SK-N-SH treated with all-trans-retinoic acid at 6 μM for 48 hours (cell line): Measurements from ENCODE around the gene MRGPRF.

Experiments
- ATAC-seq: fragments of 200-7000 bp; cut with Tn5 transposase; 3 replicates; pipeline ENCODE4 v1.9.1; 2020; ENCODE audit warnings: mild to moderate bottlenecking, moderate library complexity
- BACH2 ChIP-seq: fragments of 250-450 bp; sonication (Bioruptor Pico); IDR thresholded peaks from 2 replicates; pipeline ENCODE4 v1.9.0; 2021; ENCODE audit warnings: mild to moderate bottlenecking, borderline replicate concordance
- CSDC2 ChIP-seq: fragments of 250-450 bp; sonication (Bioruptor Pico); IDR thresholded peaks from 2 replicates; pipeline ENCODE4 v1.5.0; 2020; ENCODE audit warnings: mild to moderate bottlenecking, moderate library complexity
- ESRRG ChIP-seq: fragments of 250-450 bp; sonication (Bioruptor Pico); IDR thresholded peaks from 2 replicates; pipeline ENCODE4 v1.6.1; 2021; ENCODE audit warnings: mild to moderate bottlenecking
- GLIS3 ChIP-seq: fragments of 250-450 bp; sonication (Bioruptor Pico); IDR thresholded peaks from 2 replicates; pipeline ENCODE4 v1.5.0; 2020; ENCODE audit warnings: mild to moderate bottlenecking, moderate library complexity
- ISL1 ChIP-seq: fragments of 250-450 bp; sonication (Bioruptor Pico); IDR thresholded peaks from 2 replicates; pipeline ENCODE4 v2.1.2; 2022; ENCODE audit warnings: mild to moderate bottlenecking, moderate library complexity
- OSR1 ChIP-seq: fragments of 250-450 bp; sonication (Bioruptor Pico); IDR thresholded peaks from 2 replicates; pipeline ENCODE4 v1.8.0; 2022; ENCODE audit warnings: moderate library complexity, mild to moderate bottlenecking, inconsistent platforms
- PPARA ChIP-seq: fragments of 250-450 bp; sonication (Bioruptor Pico); IDR thresholded peaks from 2 replicates; pipeline ENCODE4 v1.5.0; 2020; ENCODE audit warnings: mild to moderate bottlenecking, borderline replicate concordance
- RARB ChIP-seq: fragments of 250-450 bp; sonication (Bioruptor Pico); IDR thresholded peaks from 2 replicates; pipeline ENCODE4 v1.8.0; 2021; ENCODE audit warnings: mild to moderate bottlenecking, moderate library complexity
- SNAI2 ChIP-seq: fragments of 250-450 bp; sonication (Bioruptor Pico); IDR thresholded peaks from 2 replicates; pipeline ENCODE4 v1.5.0; 2020; ENCODE audit warnings: mild to moderate bottlenecking, moderate library complexity
- TCF4 ChIP-seq: fragments of 250-450 bp; sonication (Bioruptor Pico); IDR thresholded peaks from 2 replicates; pipeline ENCODE4 v1.8.0; 2021; ENCODE audit warnings: mild to moderate bottlenecking, moderate library complexity, borderline replicate concordance
- ZC3H10 ChIP-seq: fragments of 250-450 bp; sonication (Bioruptor Pico); IDR thresholded peaks from 2 replicates; pipeline ENCODE4 v1.5.1; 2021; ENCODE audit warnings: mild to moderate bottlenecking, moderate library complexity
- ZFP3 ChIP-seq: fragments of 250-450 bp; sonication (Bioruptor Pico); IDR thresholded peaks from 2 replicates; pipeline ENCODE4 v1.5.0; 2020; ENCODE audit warnings: mild to moderate bottlenecking, moderate library complexity
- ZFP30 ChIP-seq: fragments of 450-650 bp; formaldehyde crosslinking; IDR thresholded peaks from 2 replicates; pipeline ENCODE4 v1.5.0; 2022; ENCODE audit warnings: mild to moderate bottlenecking, moderate library complexity
- ZNF565 ChIP-seq: fragments of 450-650 bp; formaldehyde crosslinking; conservative IDR thresholded peaks from 2 replicates; pipeline ENCODE4 v1.5.0; 2020; ENCODE audit warnings: low read depth, mild to moderate bottlenecking, moderate library complexity
- ZNF70 ChIP-seq: fragments of 450-650 bp; formaldehyde crosslinking; IDR thresholded peaks from 2 replicates; pipeline ENCODE4 v1.5.0; 2020; ENCODE audit warnings: mild to moderate bottlenecking, moderate library complexity
- ZNF8 ChIP-seq: fragments of 450-650 bp; formaldehyde crosslinking; IDR thresholded peaks from 2 replicates; pipeline ENCODE4 v1.5.0; 2020; ENCODE audit warnings: mild to moderate bottlenecking, moderate library complexity
- TF ChIP-seq, protein P1 (sequence below): fragments of 250-450 bp; sonication (Bioruptor Pico); IDR thresholded peaks from 2 replicates; pipeline ENCODE4 v1.5.1; 2020; ENCODE audit warnings: low read depth, mild to moderate bottlenecking, moderate library complexity
- TF ChIP-seq, protein P2 (sequence below): fragments of 250-450 bp; sonication (Bioruptor Pico); IDR thresholded peaks from 2 replicates; pipeline ENCODE4 v1.8.0; 2020; ENCODE audit warnings: mild to moderate bottlenecking, moderate library complexity, borderline replicate concordance
- TF ChIP-seq, protein P3 (sequence below): fragments of 250-450 bp; sonication (Bioruptor Pico); IDR thresholded peaks from 2 replicates; pipeline ENCODE4 v1.5.1; 2021; ENCODE audit warnings: mild to moderate bottlenecking, moderate library complexity
- TF ChIP-seq, protein P4 (sequence below): fragments of 250-450 bp; sonication (Bioruptor Pico); IDR thresholded peaks from 2 replicates; pipeline ENCODE4 v1.8.0; 2021; ENCODE audit warnings: low read depth, mild to moderate bottlenecking, moderate library complexity, borderline replicate concordance
- TF ChIP-seq, protein P5 (sequence below): fragments of 250-450 bp; sonication (Bioruptor Pico); IDR thresholded peaks from 2 replicates; pipeline ENCODE4 v1.5.0; 2020; ENCODE audit warnings: mild to moderate bottlenecking, moderate library complexity

MRGPRF gene

DNA sequence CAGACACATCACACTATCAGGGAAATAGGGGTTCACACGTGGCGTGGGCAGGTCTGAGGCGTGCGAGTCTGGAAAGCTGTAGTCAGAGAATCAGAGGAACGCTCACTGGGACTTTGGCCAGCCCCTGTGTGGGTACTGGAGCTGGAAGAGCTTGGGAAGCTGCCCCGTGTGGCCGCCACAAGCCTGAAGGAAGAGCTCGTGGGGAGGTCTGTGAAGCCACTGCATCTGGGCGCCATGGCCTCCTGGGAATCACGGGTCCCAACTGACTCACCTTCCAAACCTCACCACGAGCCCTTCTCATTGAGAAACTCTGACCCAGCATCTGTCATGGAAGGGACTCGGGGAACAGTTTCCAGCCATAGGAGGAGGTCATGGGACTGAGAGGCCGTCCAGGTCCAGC is 5.9 kb upstream of the MRGPRF start (continued):
- TF ChIP-seq, protein P1, sequence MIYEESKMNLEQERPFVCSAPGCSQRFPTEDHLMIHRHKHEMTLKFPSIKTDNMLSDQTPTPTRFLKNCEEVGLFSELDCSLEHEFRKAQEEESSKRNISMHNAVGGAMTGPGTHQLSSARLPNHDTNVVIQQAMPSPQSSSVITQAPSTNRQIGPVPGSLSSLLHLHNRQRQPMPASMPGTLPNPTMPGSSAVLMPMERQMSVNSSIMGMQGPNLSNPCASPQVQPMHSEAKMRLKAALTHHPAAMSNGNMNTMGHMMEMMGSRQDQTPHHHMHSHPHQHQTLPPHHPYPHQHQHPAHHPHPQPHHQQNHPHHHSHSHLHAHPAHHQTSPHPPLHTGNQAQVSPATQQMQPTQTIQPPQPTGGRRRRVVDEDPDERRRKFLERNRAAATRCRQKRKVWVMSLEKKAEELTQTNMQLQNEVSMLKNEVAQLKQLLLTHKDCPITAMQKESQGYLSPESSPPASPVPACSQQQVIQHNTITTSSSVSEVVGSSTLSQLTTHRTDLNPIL (CRISPR knock-in tag) = no peak
- TF ChIP-seq, protein P2, sequence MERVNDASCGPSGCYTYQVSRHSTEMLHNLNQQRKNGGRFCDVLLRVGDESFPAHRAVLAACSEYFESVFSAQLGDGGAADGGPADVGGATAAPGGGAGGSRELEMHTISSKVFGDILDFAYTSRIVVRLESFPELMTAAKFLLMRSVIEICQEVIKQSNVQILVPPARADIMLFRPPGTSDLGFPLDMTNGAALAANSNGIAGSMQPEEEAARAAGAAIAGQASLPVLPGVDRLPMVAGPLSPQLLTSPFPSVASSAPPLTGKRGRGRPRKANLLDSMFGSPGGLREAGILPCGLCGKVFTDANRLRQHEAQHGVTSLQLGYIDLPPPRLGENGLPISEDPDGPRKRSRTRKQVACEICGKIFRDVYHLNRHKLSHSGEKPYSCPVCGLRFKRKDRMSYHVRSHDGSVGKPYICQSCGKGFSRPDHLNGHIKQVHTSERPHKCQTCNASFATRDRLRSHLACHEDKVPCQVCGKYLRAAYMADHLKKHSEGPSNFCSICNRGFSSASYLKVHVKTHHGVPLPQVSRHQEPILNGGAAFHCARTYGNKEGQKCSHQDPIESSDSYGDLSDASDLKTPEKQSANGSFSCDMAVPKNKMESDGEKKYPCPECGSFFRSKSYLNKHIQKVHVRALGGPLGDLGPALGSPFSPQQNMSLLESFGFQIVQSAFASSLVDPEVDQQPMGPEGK (CRISPR knock-in tag) = no peak
- TF ChIP-seq ZNF70 (CRISPR knock-in tag) (no peak), SNAI2 (no peak), CSDC2 (no peak), ZC3H10 (CRISPR knock-in tag) (no peak), ZFP30 (CRISPR knock-in tag) (no peak), ISL1 (no peak), PPARA (no peak)
- TF ChIP-seq, protein P3, sequence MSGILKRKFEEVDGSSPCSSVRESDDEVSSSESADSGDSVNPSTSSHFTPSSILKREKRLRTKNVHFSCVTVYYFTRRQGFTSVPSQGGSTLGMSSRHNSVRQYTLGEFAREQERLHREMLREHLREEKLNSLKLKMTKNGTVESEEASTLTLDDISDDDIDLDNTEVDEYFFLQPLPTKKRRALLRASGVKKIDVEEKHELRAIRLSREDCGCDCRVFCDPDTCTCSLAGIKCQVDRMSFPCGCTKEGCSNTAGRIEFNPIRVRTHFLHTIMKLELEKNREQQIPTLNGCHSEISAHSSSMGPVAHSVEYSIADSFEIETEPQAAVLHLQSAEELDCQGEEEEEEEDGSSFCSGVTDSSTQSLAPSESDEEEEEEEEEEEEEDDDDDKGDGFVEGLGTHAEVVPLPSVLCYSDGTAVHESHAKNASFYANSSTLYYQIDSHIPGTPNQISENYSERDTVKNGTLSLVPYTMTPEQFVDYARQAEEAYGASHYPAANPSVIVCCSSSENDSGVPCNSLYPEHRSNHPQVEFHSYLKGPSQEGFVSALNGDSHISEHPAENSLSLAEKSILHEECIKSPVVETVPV = no peak

DNA sequence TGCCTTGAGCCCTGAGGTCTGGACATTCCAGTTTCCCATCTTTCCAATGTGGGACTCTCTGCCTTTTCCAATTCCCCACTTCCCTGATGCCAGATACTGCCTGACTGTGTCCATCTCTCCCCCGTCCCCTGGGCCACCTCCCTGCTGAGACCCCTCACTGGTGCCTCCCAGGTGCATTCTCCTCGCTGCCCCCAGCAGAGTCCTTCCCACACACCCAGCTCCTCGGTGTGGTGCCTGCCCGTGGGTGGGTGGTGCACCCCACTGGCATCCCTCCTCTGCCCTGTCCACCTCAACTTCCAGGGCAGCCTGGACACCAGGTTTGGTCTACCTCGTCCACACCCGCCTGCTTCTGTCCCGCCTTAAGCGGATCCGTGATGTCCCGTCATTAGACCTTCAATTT is 4.9 kb upstream of the MRGPRF start:
- TF ChIP-seq SNAI2 = no peak
- no peak for TF ChIP-seq PPARA
- TF ChIP-seq ZNF70 (CRISPR knock-in tag) = no peak
- TF ChIP-seq, protein P4, sequence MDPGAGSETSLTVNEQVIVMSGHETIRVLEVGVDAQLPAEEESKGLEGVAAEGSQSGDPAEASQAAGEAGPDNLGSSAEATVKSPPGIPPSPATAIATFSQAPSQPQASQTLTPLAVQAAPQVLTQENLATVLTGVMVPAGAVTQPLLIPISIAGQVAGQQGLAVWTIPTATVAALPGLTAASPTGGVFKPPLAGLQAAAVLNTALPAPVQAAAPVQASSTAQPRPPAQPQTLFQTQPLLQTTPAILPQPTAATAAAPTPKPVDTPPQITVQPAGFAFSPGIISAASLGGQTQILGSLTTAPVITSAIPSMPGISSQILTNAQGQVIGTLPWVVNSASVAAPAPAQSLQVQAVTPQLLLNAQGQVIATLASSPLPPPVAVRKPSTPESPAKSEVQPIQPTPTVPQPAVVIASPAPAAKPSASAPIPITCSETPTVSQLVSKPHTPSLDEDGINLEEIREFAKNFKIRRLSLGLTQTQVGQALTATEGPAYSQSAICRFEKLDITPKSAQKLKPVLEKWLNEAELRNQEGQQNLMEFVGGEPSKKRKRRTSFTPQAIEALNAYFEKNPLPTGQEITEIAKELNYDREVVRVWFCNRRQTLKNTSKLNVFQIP (CRISPR knock-in tag) = no peak
- no peak for TF ChIP-seq ESRRG (CRISPR knock-in tag)
- TF ChIP-seq ZFP3 (CRISPR knock-in tag) = no peak
- TF ChIP-seq ZNF8 (CRISPR knock-in tag) = no peak
- TF ChIP-seq, protein P1 (CRISPR knock-in tag) = no peak
- TF ChIP-seq BACH2 (CRISPR knock-in tag) = no peak

DNA sequence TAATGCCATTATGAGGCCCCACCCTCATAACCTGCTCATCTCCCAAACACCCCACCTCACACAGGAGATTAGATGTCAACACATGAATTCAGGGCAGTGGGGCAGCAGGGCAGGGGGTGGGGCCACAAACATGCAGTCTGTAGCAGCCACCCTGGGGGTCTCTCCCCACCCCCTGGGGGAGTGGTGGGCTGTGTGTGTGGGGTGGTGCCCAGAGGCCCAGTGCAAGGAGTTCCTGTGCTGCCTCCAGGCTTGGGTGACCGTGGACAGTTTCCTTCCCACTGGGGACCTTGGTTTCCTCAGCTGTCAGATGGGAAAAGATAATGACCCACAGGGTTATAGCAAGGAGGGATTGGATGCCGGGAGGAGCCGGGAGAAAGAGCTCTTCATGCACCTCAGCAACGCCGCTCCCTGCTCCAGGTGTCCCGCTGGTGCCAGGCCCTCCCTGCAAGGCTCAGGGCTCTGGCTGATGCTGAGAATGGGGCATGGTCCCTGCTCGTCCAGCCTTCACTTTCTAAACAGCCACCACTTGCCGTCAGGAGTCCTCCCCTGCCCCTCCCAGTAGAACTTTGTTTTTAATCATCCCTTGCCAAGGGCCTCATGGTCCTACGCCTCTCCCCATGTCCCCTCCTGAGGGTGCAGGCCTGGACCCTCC is 2.0 kb upstream of the MRGPRF start:
- no peak for ATAC-seq
- TF ChIP-seq ZFP3 (CRISPR knock-in tag) = no peak
- TF ChIP-seq, protein P5, sequence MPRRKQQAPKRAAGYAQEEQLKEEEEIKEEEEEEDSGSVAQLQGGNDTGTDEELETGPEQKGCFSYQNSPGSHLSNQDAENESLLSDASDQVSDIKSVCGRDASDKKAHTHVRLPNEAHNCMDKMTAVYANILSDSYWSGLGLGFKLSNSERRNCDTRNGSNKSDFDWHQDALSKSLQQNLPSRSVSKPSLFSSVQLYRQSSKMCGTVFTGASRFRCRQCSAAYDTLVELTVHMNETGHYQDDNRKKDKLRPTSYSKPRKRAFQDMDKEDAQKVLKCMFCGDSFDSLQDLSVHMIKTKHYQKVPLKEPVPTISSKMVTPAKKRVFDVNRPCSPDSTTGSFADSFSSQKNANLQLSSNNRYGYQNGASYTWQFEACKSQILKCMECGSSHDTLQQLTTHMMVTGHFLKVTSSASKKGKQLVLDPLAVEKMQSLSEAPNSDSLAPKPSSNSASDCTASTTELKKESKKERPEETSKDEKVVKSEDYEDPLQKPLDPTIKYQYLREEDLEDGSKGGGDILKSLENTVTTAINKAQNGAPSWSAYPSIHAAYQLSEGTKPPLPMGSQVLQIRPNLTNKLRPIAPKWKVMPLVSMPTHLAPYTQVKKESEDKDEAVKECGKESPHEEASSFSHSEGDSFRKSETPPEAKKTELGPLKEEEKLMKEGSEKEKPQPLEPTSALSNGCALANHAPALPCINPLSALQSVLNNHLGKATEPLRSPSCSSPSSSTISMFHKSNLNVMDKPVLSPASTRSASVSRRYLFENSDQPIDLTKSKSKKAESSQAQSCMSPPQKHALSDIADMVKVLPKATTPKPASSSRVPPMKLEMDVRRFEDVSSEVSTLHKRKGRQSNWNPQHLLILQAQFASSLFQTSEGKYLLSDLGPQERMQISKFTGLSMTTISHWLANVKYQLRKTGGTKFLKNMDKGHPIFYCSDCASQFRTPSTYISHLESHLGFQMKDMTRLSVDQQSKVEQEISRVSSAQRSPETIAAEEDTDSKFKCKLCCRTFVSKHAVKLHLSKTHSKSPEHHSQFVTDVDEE = no peak
- TF ChIP-seq GLIS3 = no peak
- no peak for TF ChIP-seq ZNF70 (CRISPR knock-in tag)
- TF ChIP-seq ZNF565 (CRISPR knock-in tag) = no peak
- TF ChIP-seq OSR1 (CRISPR knock-in tag) = no peak
- TF ChIP-seq RARB (CRISPR knock-in tag) = no peak
- no peak for TF ChIP-seq ESRRG (CRISPR knock-in tag)
- no peak for TF ChIP-seq TCF4 (CRISPR knock-in tag)
- TF ChIP-seq, all 23 proteins: peak for 0

More for the DNA sequence above, 4.9 kb upstream of the MRGPRF start:
- no peak for ATAC-seq
